Fibroblast of lung (primary cell): Measurements from ENCODE around the gene RPS16. TPM values are rescaled to one million over a fixed set of nuclear protein-coding genes. Genes with fewer than 3 reads are reported as not detected.
A peak's percentile ranks its signal among the peaks of the same experiment; 100 is the strongest.

Experiments used
- DNase-seq, 2 donors: peaks; one replicate each; pipeline versions ENCODE4 v3.0.0 to v3.0.0-alpha.2; 2010; ENCODE audit warnings: low read depth in 2 of 2
- H2AFZ ChIP-seq: 2 replicates; pipeline ENCODE4 v1.5.1; 2012; ENCODE audit warnings: low read length, control low read depth, inconsistent platforms
- H3K27ac ChIP-seq: 2 replicates; pipeline ENCODE4 v1.5.1; 2011; ENCODE audit warnings: low read length, control low read depth; ENCODE audit not compliant: insufficient read depth
- H3K27me3 ChIP-seq: 2 replicates; pipeline ENCODE4 v1.5.1; 2011; ENCODE audit warnings: mild to moderate bottlenecking, low read length; ENCODE audit not compliant: control insufficient read depth, insufficient read depth
- H3K36me3 ChIP-seq: 2 replicates; pipeline ENCODE4 v1.5.1; 2011; ENCODE audit warnings: low read length; ENCODE audit not compliant: control insufficient read depth, insufficient read depth
- H3K4me1 ChIP-seq: 2 replicates; pipeline ENCODE4 v1.5.1; 2011; ENCODE audit warnings: low read length; ENCODE audit not compliant: control insufficient read depth, insufficient read depth; ENCODE audit errors: extremely low read depth
- H3K4me2 ChIP-seq: 2 replicates; pipeline ENCODE4 v1.5.1; 2011; ENCODE audit warnings: low read length, control low read depth; ENCODE audit not compliant: insufficient read depth; ENCODE audit errors: extremely low read depth
- H3K4me3 ChIP-seq, 4 experiments: fragments of 200-600 bp in 1 of 4; sonication (generic) in 1 of 4; replicated peaks in 1 of 4; 2 replicates each; pipeline ENCODE4 v1.5.1; 2011 to 2016; ENCODE audit warnings: low read length in 4 of 4, low read depth in 3 of 4, mild to moderate bottlenecking in 3 of 4, control low read depth in 2 of 4, inconsistent platforms in 1 of 4, mixed read lengths in 1 of 4; ENCODE audit not compliant: insufficient read depth in 1 of 4; ENCODE audit errors: control extremely low read depth in 1 of 4
- H3K79me2 ChIP-seq: 2 replicates; pipeline ENCODE4 v1.5.1; 2012; ENCODE audit warnings: mild to moderate bottlenecking, low read length, inconsistent platforms; ENCODE audit not compliant: control insufficient read depth, insufficient read depth
- H3K9ac ChIP-seq: 2 replicates; pipeline ENCODE4 v1.5.1; 2011; ENCODE audit warnings: mild to moderate bottlenecking, low read length, control low read depth; ENCODE audit not compliant: insufficient read depth
- H3K9me3 ChIP-seq: 2 replicates; pipeline ENCODE4 v1.5.1; 2012; ENCODE audit warnings: low read depth, low read length; ENCODE audit not compliant: control insufficient read depth, insufficient read depth
- H4K20me1 ChIP-seq: 2 replicates; pipeline ENCODE4 v1.5.1; 2011; ENCODE audit warnings: low read length; ENCODE audit not compliant: control insufficient read depth, insufficient read depth; ENCODE audit errors: extremely low read depth
- CTCF ChIP-seq, 2 donors: IDR thresholded peaks in 1 of 2; conservative IDR thresholded peaks in 1 of 2; 1 replicate in 1 of 2; 2 replicates in 1 of 2; pipeline ENCODE4 v1.5.1; 2011 to 2012; ENCODE audit warnings: low read length in 2 of 2, control low read depth in 1 of 2, inconsistent platforms in 1 of 2, low read depth in 1 of 2, mild to moderate bottlenecking in 1 of 2
- EZH2 ChIP-seq: IDR thresholded peaks from 2 replicates; pipeline ENCODE4 v1.5.1; 2012; ENCODE audit warnings: low read length, control low read depth, mild to moderate bottlenecking; ENCODE audit errors: missing control alignments
- polyA plus RNA-seq, 2 donors: library from polyadenylated mRNA; depleted of rRNA in 1 of 2; stranded (reverse) in 1 of 2; unstranded in 1 of 2; fragments of >200 nt; gene quantifications; 2 replicates each; pipeline ENCODE4 v1.2.1, GENCODE V29; 2011 to 2012; ENCODE audit warnings: missing spikeins in 1 of 2
- total RNA-seq: library from RNA; depleted of rRNA; stranded (reverse); fragments of >200 nt; gene quantifications from 2 replicates; pipeline ENCODE4 v1.2.1, GENCODE V29; 2014

Gene RPS16
- total and polyA plus RNA-seq, 2 donors (not counting 1 experiment from before 2014, with no cell fraction given) = 149 to 1,704 TPM

GRCh38 chr19:39472746-39473442 lies 37.1 kb upstream of the RPS16 start:
- Histone ChIP-seq H3K27ac (no peak overlapping the region), H3K36me3 (peaks cover 51% of the 10 kb centered on the region)

GRCh38 chr19:39471756-39472536 lies 36.2 kb upstream of the RPS16 start:
- Histone ChIP-seq H4K20me1 (no peaks in the 10 kb centered on the region), H3K9ac (no peak overlapping the region), H3K36me3 (peaks cover 53% of the 10 kb centered on the region), H3K4me2 (no peak overlapping the region), H3K4me3 (no peak overlapping the region), H3K27me3 (no peaks in the 10 kb centered on the region), H2AFZ (no peak overlapping the region), H3K9me3 (no peaks in the 10 kb centered on the region), H3K4me1 (no peaks in the 10 kb centered on the region), H3K27ac (no peak overlapping the region), H3K79me2 (no peaks in the 10 kb centered on the region)
- no peak for DNase-seq
- TF ChIP-seq CTCF (conservative IDR thresholded peaks at IDR 0.05 in 1 of 2, IDR thresholded peaks at IDR 0.05 in 1 of 2; ENCODE audit: low read depth in 1 of 2, low read length in 2 of 2) = no peak
- no peak for TF ChIP-seq EZH2

More at GRCh38 chr19:39472746-39473442, 37.1 kb upstream of the RPS16 start:
- Histone ChIP-seq H3K4me3 (no peak overlapping the region), H3K4me2 (no peak overlapping the region), H3K9me3 (no peaks in the 10 kb centered on the region), H3K79me2 (no peaks in the 10 kb centered on the region), H2AFZ (no peak overlapping the region), H3K4me1 (no peaks in the 10 kb centered on the region), H4K20me1 (no peaks in the 10 kb centered on the region), H3K27me3 (no peaks in the 10 kb centered on the region), H3K9ac (no peak overlapping the region)
- DNase-seq = no peak
- no peak for TF ChIP-seq CTCF (conservative IDR thresholded peaks at IDR 0.05 in 1 of 2, IDR thresholded peaks at IDR 0.05 in 1 of 2; ENCODE audit: low read depth in 1 of 2, low read length in 2 of 2)
- no peak for TF ChIP-seq EZH2

GRCh38 chr19:39470724-39471339 lies 35.1 kb upstream of the RPS16 start:
- Histone ChIP-seq H3K4me3 (no peak overlapping the region), H4K20me1 (no peaks in the 10 kb centered on the region), H3K9ac (no peak overlapping the region), H3K27me3 (no peaks in the 10 kb centered on the region), H3K27ac (no peak overlapping the region), H3K4me1 (no peaks in the 10 kb centered on the region), H3K79me2 (no peaks in the 10 kb centered on the region), H2AFZ (no peak overlapping the region), H3K4me2 (no peak overlapping the region), H3K36me3 (peaks cover 57% of the 10 kb centered on the region), H3K9me3 (no peaks in the 10 kb centered on the region)
- TF ChIP-seq EZH2 (no peak), CTCF (conservative IDR thresholded peaks at IDR 0.05 in 1 of 2, IDR thresholded peaks at IDR 0.05 in 1 of 2; ENCODE audit: low read depth in 1 of 2, low read length in 2 of 2) (no peak)
- DNase-seq = peak in 1 of 2 donors; percentile 16
